Prostate gland (tissue), 2 donors: Measurements from ENCODE around the gene TAS1R3.

Source experiments
- CTCF ChIP-seq, 4 experiments: fragments of 200-600 bp in 2 of 4; fragments of 450-650 bp in 2 of 4; sonication (generic) in 2 of 4; IDR thresholded peaks; 1 replicate in 3 of 4; 2 replicates in 1 of 4; pipeline ENCODE4 v1.5.1; 2016 to 2019; ENCODE audit warnings: antibody characterized with exemption in 4 of 4, mild to moderate bottlenecking in 2 of 4, moderate library complexity in 2 of 4
- POLR2A ChIP-seq: fragments of 450-650 bp; IDR thresholded peaks from one replicate; pipeline ENCODE4 v1.6.1; 2016; ENCODE audit warnings: antibody characterized with exemption, mild to moderate bottlenecking
- POLR2AphosphoS5 ChIP-seq: sonication (generic); formaldehyde crosslinking; IDR thresholded peaks from one replicate; pipeline ENCODE4 v1.6.1; 2017; ENCODE audit warnings: antibody characterized with exemption

- TF ChIP-seq CTCF (IDR thresholded peaks at IDR 0.05) (no peak), POLR2A (no peak), POLR2AphosphoS5 (no peak)
These were observed 1.1 kb downstream of the TAS1R3 start for GRCh38 chr1:1332031-1332755.
